Prostate gland (tissue), 2 donors: ENCODE measurements around the gene BRD1. TPM values are rescaled to one million over a fixed set of nuclear protein-coding genes. Genes with fewer than 3 reads are reported as not detected.

Source experiments
- DNase-seq: peaks from one replicate; pipeline ENCODE4 v3.0.0-alpha.2; 2019; ENCODE audit warnings: low spot score
- H3K27ac ChIP-seq, 2 donors: fragments of 200-600 bp; sonication (generic); 2 replicates each; pipeline ENCODE4 v1.5.1; 2017 to 2019
- H3K27me3 ChIP-seq: fragments of 200-600 bp; sonication (generic); replicated peaks from 2 replicates; pipeline ENCODE4 v1.5.1; 2019; ENCODE audit not compliant: insufficient read depth
- H3K36me3 ChIP-seq, 2 donors: fragments of 200-600 bp; sonication (generic); 1 replicate in 1 of 2; 2 replicates in 1 of 2; pipeline versions ENCODE4 v1.5.1 to v1.8.1; 2017 to 2019
- H3K4me1 ChIP-seq: fragments of 200-600 bp; sonication (generic); replicated peaks from 2 replicates; pipeline ENCODE4 v1.5.1; 2019
- H3K4me3 ChIP-seq, 2 donors: fragments of 200-600 bp; sonication (generic); 2 replicates each; pipeline ENCODE4 v1.5.1; 2017 to 2019
- H3K9me3 ChIP-seq: fragments of 200-600 bp; sonication (generic); 2 replicates; pipeline ENCODE4 v1.5.1; 2017
- CTCF ChIP-seq, 4 experiments: fragments of 200-600 bp in 2 of 4; fragments of 450-650 bp in 2 of 4; sonication (generic) in 2 of 4; IDR thresholded peaks; 1 replicate in 3 of 4; 2 replicates in 1 of 4; pipeline ENCODE4 v1.5.1; 2016 to 2019; ENCODE audit warnings: antibody characterized with exemption in 4 of 4, mild to moderate bottlenecking in 2 of 4, moderate library complexity in 2 of 4
- POLR2A ChIP-seq: fragments of 450-650 bp; IDR thresholded peaks from one replicate; pipeline ENCODE4 v1.6.1; 2016; ENCODE audit warnings: antibody characterized with exemption, mild to moderate bottlenecking
- POLR2AphosphoS5 ChIP-seq: sonication (generic); formaldehyde crosslinking; IDR thresholded peaks from one replicate; pipeline ENCODE4 v1.6.1; 2017; ENCODE audit warnings: antibody characterized with exemption
- WGBS: methylation state at CpG from one replicate; pipeline ENCODE4 v1.1.5; 2018; 5-methylcytosine and 5-hydroxymethylcytosine counted together
- intact Hi-C: fragments of 100-400 bp; cut with DNase I; formaldehyde crosslinking; loops from one replicate; pipeline ENCODE4 v1.14.2; 2022
- total RNA-seq, 2 donors: library from RNA; depleted of rRNA; stranded (reverse); fragments of >200 nt; gene quantifications; one replicate each; pipeline ENCODE4 v1.1.0, GENCODE V29; 2016

The BRD1 gene
- total RNA-seq, 2 donors from 2014 or later, result 40.3 to 74.2 TPM

- Histone ChIP-seq H3K4me1 (no peaks in the 10 kb centered on the region), H3K27me3 (no peaks in the 10 kb centered on the region), H3K4me3 (no peak overlapping the region), H3K36me3 (no peaks in the 10 kb centered on the region), H3K9me3 (no peaks in the 10 kb centered on the region), H3K27ac (no peak overlapping the region)
- WGBS, result 83% methylated on average over 19 of the region's 19 CpGs
- TF ChIP-seq POLR2A (no peak), CTCF (IDR thresholded peaks at IDR 0.05) (no peak), POLR2AphosphoS5 (no peak)
- no peak for DNase-seq
- intact Hi-C loops, result no loop called here
Measured at GRCh38 chr22:49751318-49751965, 76.2 kb downstream of the BRD1 start.

- H3K27me3 ChIP-seq, result no peaks in the 10 kb centered on the region
- WGBS, result 95% methylated on average over 13 of the region's 24 CpGs
- DNase-seq, result no peak
- TF ChIP-seq CTCF (IDR thresholded peaks at IDR 0.05), result no peak
- TF ChIP-seq POLR2AphosphoS5, result no peak
- no peak for TF ChIP-seq POLR2A
- intact Hi-C loops, result no loop called here
- no peak overlapping the region for H3K4me3 ChIP-seq
- no peak overlapping the region for H3K27ac ChIP-seq
- no peaks in the 10 kb centered on the region for H3K4me1 ChIP-seq
- no peaks in the 10 kb centered on the region for H3K9me3 ChIP-seq
- no peaks in the 10 kb centered on the region for H3K36me3 ChIP-seq
Measured at GRCh38 chr22:49749885-49750510, 77.7 kb downstream of the BRD1 start.

DNA sequence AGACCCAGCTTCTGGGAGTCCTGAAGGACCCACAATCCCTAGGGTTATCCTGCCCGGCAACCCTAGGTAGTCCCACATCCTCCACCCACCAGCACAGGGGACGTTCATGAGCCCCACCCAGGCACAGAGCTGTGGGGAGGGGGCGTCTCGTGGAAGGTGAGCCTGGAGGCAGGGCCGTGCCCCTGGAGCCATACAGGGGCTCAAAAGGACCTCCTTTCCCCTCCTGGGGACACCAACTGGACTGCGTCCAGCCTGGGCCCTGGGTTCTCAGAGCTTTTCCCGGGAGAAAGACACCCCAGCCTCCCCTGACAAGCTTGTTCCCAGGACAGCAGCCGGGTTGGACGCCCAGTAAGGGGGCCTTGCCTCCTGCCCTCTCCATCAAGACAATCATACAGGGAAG, 78.4 kb downstream of the BRD1 start:
- Histone ChIP-seq H3K27me3 (no peaks in the 10 kb centered on the region), H3K27ac (no peak overlapping the region), H3K9me3 (no peaks in the 10 kb centered on the region), H3K36me3 (no peaks in the 10 kb centered on the region), H3K4me3 (no peak overlapping the region), H3K4me1 (no peaks in the 10 kb centered on the region)
- TF ChIP-seq POLR2AphosphoS5 (no peak), CTCF (IDR thresholded peaks at IDR 0.05) (no peak), POLR2A (no peak)
- no peak for DNase-seq
- WGBS, result 82% methylated on average over 6 of the region's 9 CpGs
- intact Hi-C loops, result no loop called here

GRCh38 chr22:49748514-49748913, 79.2 kb downstream of the BRD1 start:
- TF ChIP-seq POLR2A (no peak), CTCF (IDR thresholded peaks at IDR 0.05) (no peak), POLR2AphosphoS5 (no peak)
- 87% methylated on average over 4 of the region's 5 CpGs for WGBS
- H3K9me3 ChIP-seq, result no peaks in the 10 kb centered on the region
- intact Hi-C loops, result no loop called here
- H3K4me1 ChIP-seq, result no peaks in the 10 kb centered on the region
- H3K27me3 ChIP-seq, result no peaks in the 10 kb centered on the region
- H3K4me3 ChIP-seq, result no peak overlapping the region
- H3K36me3 ChIP-seq, result no peaks in the 10 kb centered on the region
- DNase-seq, result no peak
- H3K27ac ChIP-seq, result no peak overlapping the region

DNA sequence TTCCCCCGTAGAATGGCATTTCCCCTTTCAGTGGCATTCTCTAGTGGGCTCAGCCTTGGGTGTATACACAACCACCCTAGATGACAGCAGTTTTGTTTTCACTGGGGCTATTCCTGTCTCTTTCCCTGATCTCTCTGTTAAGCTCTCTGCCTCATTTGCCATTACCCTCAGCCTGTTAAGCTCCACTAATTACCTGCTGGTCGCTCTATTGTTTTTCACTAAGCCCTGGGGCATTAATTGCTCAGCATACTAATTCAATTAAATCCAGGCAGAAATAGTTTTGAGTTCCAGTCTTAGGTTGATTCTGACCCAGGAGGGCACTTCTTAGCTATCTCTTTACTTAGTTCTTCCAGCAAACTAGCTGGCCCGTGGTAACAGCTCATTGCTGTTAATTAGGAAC, 80.0 kb downstream of the BRD1 start:
- no peak for DNase-seq
- H3K4me3 ChIP-seq, result no peak overlapping the region
- intact Hi-C loops, result no loop called here
- H3K9me3 ChIP-seq, result no peaks in the 10 kb centered on the region
- no peak overlapping the region for H3K27ac ChIP-seq
- H3K36me3 ChIP-seq, result no peaks in the 10 kb centered on the region
- no peak for TF ChIP-seq POLR2A
- no peak for TF ChIP-seq POLR2AphosphoS5
- TF ChIP-seq CTCF (IDR thresholded peaks at IDR 0.05), result no peak
- H3K27me3 ChIP-seq, result no peaks in the 10 kb centered on the region
- WGBS, result 86% methylated on average over 3 of the region's 3 CpGs
- H3K4me1 ChIP-seq, result no peaks in the 10 kb centered on the region
